ENCODE results near the gene ACTL8. TPM values are rescaled to one million over a fixed set of nuclear protein-coding genes. Genes with fewer than 3 reads are reported as not detected.

ACTL8 gene
- total RNA-seq, 1 donor from 2014 or later, result not detected

DNA sequence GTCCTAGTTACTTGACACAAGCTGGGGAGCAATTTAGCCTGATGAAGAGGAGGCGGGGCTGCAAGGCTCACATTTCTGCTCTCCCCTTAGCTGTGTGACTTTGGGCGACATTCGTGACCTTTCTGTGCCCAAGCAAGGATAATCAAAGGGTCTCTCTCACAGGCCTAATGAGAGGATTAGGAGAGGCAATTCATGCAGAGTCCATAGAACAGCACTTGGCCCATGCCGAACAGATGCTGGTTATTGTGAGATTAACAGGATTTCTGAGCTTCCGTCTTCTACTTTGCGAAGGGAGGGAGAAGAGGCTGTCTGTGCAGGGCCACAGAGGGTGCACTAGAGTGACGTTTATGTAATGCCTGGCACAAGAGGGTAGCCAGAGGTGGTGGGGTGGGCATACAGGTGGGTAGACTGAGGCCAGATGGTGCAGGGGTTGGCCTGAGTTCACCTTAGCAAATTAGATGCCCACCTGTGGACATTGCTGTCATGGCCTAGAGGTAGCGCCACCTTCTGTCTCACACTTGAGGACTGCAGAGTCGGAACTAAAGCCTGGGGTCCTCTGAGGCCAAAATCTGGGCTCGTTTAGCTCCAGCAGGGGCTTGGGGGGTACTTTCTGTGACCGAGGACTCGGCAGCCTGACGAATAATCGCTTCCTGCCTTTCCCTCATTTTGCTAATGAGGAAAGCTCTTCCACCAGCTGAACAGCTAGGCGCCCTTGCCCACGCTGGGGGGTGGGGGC is 18.6 kb downstream of the ACTL8 start:
- Histone ChIP-seq H3K9me3 (ENCODE audit: low read depth) (no peaks in the 10 kb centered on the region), H3K4me1 (peaks cover 27% of the 10 kb centered on the region), H3K36me3 (no peaks in the 10 kb centered on the region), H3K79me2 (ENCODE audit: low read depth) (no peaks in the 10 kb centered on the region), H3K4me2 (peak overlapping the region; percentile 56), H4K20me1 (ENCODE audit: low read depth) (no peaks in the 10 kb centered on the region), H3K4me3 (no peak overlapping the region), H2AFZ (replicated peaks) (no peak overlapping the region), H3K27me3 (no peaks in the 10 kb centered on the region), H3K27ac (no peak overlapping the region), H3K9ac (no peak overlapping the region), H3F3A (ENCODE audit: low read depth) (peaks cover 17% of the 10 kb centered on the region)
- Mint-ChIP-seq H3K4me3 (no peak overlapping the region), H3K27ac (peak overlapping the region; percentile 72), H3K4me1 (peaks cover 31% of the 10 kb centered on the region), H3K9me3 (no peaks in the 10 kb centered on the region), H3K27me3 (ENCODE audit: insufficient read depth, low read depth) (peaks cover 11% of the 10 kb centered on the region), H3K36me3 (no peaks in the 10 kb centered on the region)
- no peak for TF ChIP-seq EZH2 (IDR thresholded peaks at IDR 0.05)
- TF ChIP-seq, protein P1, sequence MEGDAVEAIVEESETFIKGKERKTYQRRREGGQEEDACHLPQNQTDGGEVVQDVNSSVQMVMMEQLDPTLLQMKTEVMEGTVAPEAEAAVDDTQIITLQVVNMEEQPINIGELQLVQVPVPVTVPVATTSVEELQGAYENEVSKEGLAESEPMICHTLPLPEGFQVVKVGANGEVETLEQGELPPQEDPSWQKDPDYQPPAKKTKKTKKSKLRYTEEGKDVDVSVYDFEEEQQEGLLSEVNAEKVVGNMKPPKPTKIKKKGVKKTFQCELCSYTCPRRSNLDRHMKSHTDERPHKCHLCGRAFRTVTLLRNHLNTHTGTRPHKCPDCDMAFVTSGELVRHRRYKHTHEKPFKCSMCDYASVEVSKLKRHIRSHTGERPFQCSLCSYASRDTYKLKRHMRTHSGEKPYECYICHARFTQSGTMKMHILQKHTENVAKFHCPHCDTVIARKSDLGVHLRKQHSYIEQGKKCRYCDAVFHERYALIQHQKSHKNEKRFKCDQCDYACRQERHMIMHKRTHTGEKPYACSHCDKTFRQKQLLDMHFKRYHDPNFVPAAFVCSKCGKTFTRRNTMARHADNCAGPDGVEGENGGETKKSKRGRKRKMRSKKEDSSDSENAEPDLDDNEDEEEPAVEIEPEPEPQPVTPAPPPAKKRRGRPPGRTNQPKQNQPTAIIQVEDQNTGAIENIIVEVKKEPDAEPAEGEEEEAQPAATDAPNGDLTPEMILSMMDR (IDR thresholded peaks at IDR 0.05), result no peak
- no peak for TF ChIP-seq EZH2phosphoT487 (IDR thresholded peaks at IDR 0.05)
- DNase-seq (ENCODE audit: low spot score), result peak; percentile 33

DNA sequence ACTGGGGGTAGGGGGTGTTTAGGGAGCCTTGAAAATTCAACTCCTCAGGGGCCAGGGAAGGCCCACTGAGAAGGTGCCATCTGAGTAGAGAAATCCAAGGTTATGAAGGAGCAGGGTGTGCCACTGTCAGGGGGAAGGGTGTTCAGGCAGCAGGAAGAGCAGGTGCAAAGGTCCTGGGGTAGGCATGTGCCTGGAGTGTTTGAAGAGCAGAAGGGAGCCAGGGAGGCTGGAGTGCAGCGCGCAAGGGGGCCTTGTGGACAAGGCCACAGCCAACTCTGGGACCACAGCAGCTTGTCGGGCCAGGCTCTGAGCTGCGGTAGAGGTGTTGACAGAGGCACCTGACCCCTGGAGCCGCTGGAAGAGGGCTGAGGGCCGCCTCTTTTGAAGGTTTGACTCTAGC is 19.3 kb downstream of the ACTL8 start:
- no peak for DNase-seq (ENCODE audit: low spot score)
- no peaks in the 10 kb centered on the region for H3K9me3 ChIP-seq (ENCODE audit: low read depth)
- no peak overlapping the region for H3K4me3 Mint-ChIP-seq
- no peak overlapping the region for H3K9ac ChIP-seq
- no peaks in the 10 kb centered on the region for H3K79me2 ChIP-seq (ENCODE audit: low read depth)
- H3K27ac ChIP-seq, result no peak overlapping the region
- no peaks in the 10 kb centered on the region for H3K9me3 Mint-ChIP-seq
- peaks cover 23% of the 10 kb centered on the region for H3K4me1 ChIP-seq
- H3K4me1 Mint-ChIP-seq, result peaks cover 25% of the 10 kb centered on the region
- TF ChIP-seq, protein P1 (IDR thresholded peaks at IDR 0.05), result no peak
- TF ChIP-seq EZH2 (IDR thresholded peaks at IDR 0.05), result no peak
- H3K4me2 ChIP-seq, result no peak overlapping the region
- H3K27me3 ChIP-seq, result no peaks in the 10 kb centered on the region
- peaks cover 12% of the 10 kb centered on the region for H3K27me3 Mint-ChIP-seq (ENCODE audit: insufficient read depth, low read depth)
- H3K36me3 Mint-ChIP-seq, result no peaks in the 10 kb centered on the region
- H3F3A ChIP-seq (ENCODE audit: low read depth), result peaks cover 17% of the 10 kb centered on the region
- H3K4me3 ChIP-seq, result no peak overlapping the region
- H4K20me1 ChIP-seq (ENCODE audit: low read depth), result no peaks in the 10 kb centered on the region
- no peak overlapping the region for H3K27ac Mint-ChIP-seq
- no peak overlapping the region for H2AFZ ChIP-seq (replicated peaks)
- H3K36me3 ChIP-seq, result no peaks in the 10 kb centered on the region

DNA sequence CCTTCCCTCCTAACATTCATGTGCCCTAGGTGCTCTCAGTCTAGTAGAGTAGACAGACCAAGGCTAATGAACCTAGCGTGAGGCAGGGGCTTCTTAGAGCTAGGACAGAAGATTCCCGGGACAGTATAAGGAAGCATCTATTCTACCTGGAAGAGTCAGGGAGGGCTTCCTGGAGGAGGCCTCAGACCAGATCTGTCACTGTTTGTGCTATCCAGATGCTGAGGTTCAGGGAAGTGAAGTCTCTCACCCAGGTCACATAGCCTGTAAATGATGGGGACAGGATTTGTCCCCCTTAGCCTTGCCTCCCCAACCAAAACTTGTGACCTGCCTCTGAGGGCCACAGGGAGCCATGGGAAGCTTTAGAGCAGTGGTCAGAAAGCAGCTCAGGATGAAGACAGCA is 20.7 kb downstream of the ACTL8 start:
- peaks cover 21% of the 10 kb centered on the region for H3K4me1 Mint-ChIP-seq
- peaks cover 12% of the 10 kb centered on the region for H3K27me3 Mint-ChIP-seq (ENCODE audit: insufficient read depth, low read depth)
- Histone ChIP-seq H3K9me3 (ENCODE audit: low read depth) (no peaks in the 10 kb centered on the region), H3K4me1 (peaks cover 23% of the 10 kb centered on the region), H3K9ac (no peak overlapping the region), H3K27ac (no peak overlapping the region), H4K20me1 (ENCODE audit: low read depth) (no peaks in the 10 kb centered on the region), H3F3A (ENCODE audit: low read depth) (peaks cover 17% of the 10 kb centered on the region), H3K27me3 (no peaks in the 10 kb centered on the region), H3K4me2 (no peak overlapping the region), H3K4me3 (no peak overlapping the region), H3K79me2 (ENCODE audit: low read depth) (no peaks in the 10 kb centered on the region), H2AFZ (replicated peaks) (no peak overlapping the region), H3K36me3 (no peaks in the 10 kb centered on the region)
- no peak for DNase-seq (ENCODE audit: low spot score)
- no peak for TF ChIP-seq EZH2 (IDR thresholded peaks at IDR 0.05)
- TF ChIP-seq, protein P1 (IDR thresholded peaks at IDR 0.05), result no peak
- no peak for TF ChIP-seq EZH2phosphoT487 (IDR thresholded peaks at IDR 0.05)
- no peak overlapping the region for H3K27ac Mint-ChIP-seq
- H3K4me3 Mint-ChIP-seq, result no peak overlapping the region
- no peaks in the 10 kb centered on the region for H3K9me3 Mint-ChIP-seq
- H3K36me3 Mint-ChIP-seq, result no peaks in the 10 kb centered on the region

Measured in neural progenitor cell (in vitro differentiated cells).